Measurements from ENCODE around the gene SMPX. TPM values are rescaled to one million over a fixed set of nuclear protein-coding genes. Genes with fewer than 3 reads are reported as not detected.

The SMPX gene
- total RNA-seq, 1 experiment from 2014 or later, result not detected

DNA sequence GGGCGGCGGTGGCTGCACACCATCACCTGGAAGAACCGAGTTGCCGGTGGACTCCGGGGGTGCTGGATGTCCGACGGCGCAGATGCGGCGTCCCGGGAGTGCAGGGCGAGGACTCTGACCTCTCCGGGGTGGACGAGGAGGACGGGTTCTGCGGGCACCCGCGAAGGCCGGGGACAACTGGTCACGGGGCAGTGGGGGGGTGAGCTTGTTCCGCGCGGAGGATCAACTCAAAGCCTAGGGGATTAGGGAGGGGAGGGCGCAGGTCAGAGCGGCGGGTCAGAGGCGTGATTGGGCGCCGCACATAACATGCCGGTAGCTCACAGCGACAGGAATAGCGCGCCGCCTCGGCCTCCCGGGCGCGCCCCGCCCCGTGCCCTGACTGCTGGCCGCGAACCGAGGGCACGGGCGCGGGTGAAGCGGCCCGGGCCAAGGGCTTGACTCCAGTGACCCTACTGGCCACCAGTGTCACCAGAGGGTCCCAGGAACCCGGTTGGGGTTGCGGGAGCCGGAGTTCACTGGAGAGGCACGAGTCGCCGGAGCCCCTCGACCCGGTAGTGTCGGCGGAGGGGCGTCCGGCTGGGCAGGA, 99.7 kb downstream of the SMPX start, which contains the start of gene KLHL34:
Gene KLHL34 (minus strand): TSS at position 179 of the 586 bp plus-strand sequence. CDS start 542 bp downstream, outside the sequence.
- DNase-seq, result no peak
- ChIA-PET CTCF (no interaction called here), POLR2A (ENCODE audit: unreplicated experiment) (interaction anchor here (0.6 kb wide), 1 partner anchor 58 kb away, joined by 4 read pairs; no protein-coding TSS in a partner anchor)
- H3K4me1 ChIP-seq (replicated peaks; ENCODE audit: insufficient read depth), result peaks cover 19% of the 10 kb centered on the region
- no peaks in the 10 kb centered on the region for H3K9me2 ChIP-seq (ENCODE audit: insufficient read depth)
- no peak within 1 kb of the TSS for H3K4me2 ChIP-seq
- H3K27me3 ChIP-seq (ENCODE audit: insufficient read depth, low read depth), result no peaks in the 10 kb centered on the region
- H4K20me1 ChIP-seq (ENCODE audit: insufficient read depth), result no peaks in the 10 kb centered on the region
- peaks cover 13% of the 10 kb centered on the region; the same call in 1 of the 2 replicates for H3F3A ChIP-seq (ENCODE audit: insufficient read depth, low read depth)
- TF ChIP-seq EZH2 (IDR thresholded peaks at IDR 0.05; ENCODE audit: low read depth) (no peak), CTCF (conservative IDR thresholded peaks at IDR 0.05) (no peak)
- H3K9me3 ChIP-seq (ENCODE audit: insufficient read depth, low read depth), result no peaks in the 10 kb centered on the region
- intact Hi-C loops (cut with micrococcal nuclease; ENCODE audit: unreplicated experiment), result no loop called here
- no peak within 1 kb of the TSS for H2AFZ ChIP-seq
- BruUV-seq (replicated peaks), result no TSS peak
- H3K79me2 ChIP-seq (ENCODE audit: low read depth), result no peaks in the 10 kb centered on the region
- no peak within 1 kb of the TSS for H3K27ac ChIP-seq
- H3K36me3 ChIP-seq (ENCODE audit: low read depth), result no peaks in the 10 kb centered on the region
- H3K4me3 ChIP-seq, result no peak within 1 kb of the TSS

- Histone ChIP-seq H3K27ac (no peak overlapping the region), H3K36me3 (ENCODE audit: low read depth) (no peaks in the 10 kb centered on the region), H4K20me1 (ENCODE audit: insufficient read depth) (no peaks in the 10 kb centered on the region), H3K4me1 (replicated peaks; ENCODE audit: insufficient read depth) (peaks cover 19% of the 10 kb centered on the region), H3K27me3 (ENCODE audit: insufficient read depth, low read depth) (no peaks in the 10 kb centered on the region), H3K4me2 (no peak overlapping the region), H3K9me2 (ENCODE audit: insufficient read depth) (no peaks in the 10 kb centered on the region), H3K4me3 (no peak overlapping the region), H3K79me2 (ENCODE audit: low read depth) (no peaks in the 10 kb centered on the region), H2AFZ (no peak overlapping the region), H3F3A (ENCODE audit: insufficient read depth, low read depth) (peaks cover 13% of the 10 kb centered on the region; the same call in 1 of the 2 replicates), H3K9me3 (ENCODE audit: insufficient read depth, low read depth) (no peaks in the 10 kb centered on the region)
- no TSS peak for BruUV-seq (replicated peaks)
- ChIA-PET POLR2A (ENCODE audit: unreplicated experiment) (interaction anchor here (0.6 kb wide), 1 partner anchor 58 kb away, joined by 4 read pairs; no protein-coding TSS in a partner anchor), CTCF (no interaction called here)
- TF ChIP-seq EZH2 (IDR thresholded peaks at IDR 0.05; ENCODE audit: low read depth) (no peak), CTCF (conservative IDR thresholded peaks at IDR 0.05) (no peak)
- intact Hi-C loops (cut with micrococcal nuclease; ENCODE audit: unreplicated experiment), result no loop called here
- no peak for DNase-seq
Observed at GRCh38 chrX:21657318-21658151, 100.4 kb downstream of the SMPX start.

DNA sequence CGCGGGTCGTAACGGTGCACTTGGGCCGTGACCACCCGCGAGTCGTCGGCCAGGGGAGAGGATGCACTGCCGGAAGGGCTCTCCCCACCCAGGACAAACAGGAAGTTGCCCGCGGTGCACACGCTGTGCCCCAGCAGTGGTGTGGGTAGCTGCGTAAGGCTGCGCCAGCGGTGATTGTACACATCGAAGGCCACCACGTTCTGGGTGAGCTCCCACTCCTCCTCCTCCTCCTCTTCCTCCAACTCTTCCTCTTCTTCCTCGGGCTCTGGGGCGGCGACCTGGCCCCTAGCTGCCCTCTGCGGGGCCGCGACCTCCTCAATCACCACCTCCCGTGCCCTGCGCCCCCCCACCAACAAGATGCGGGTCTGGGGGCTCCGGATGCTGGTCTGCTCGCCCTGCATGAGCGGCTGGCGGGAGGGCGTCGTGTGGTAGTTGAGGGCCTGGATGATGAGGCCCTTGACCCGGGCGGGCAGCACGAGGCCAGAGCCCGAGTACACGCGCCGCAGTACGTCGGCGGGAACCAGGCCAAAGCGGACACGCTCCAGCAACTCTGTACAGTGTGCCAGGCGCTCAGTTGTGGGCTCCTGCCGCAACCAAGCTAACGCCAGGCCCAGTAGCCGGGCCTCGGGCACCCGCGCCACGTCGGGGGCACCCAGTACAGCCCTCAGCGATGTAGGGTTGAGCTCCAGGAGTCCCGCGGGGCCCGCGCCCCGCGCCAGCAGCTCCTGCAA, 101.2 kb downstream of the SMPX start:
- Histone ChIP-seq H3K27ac (no peak overlapping the region), H2AFZ (no peak overlapping the region), H3F3A (ENCODE audit: insufficient read depth, low read depth) (peaks cover 8% of the 10 kb centered on the region; the same call in 1 of the 2 replicates), H3K36me3 (ENCODE audit: low read depth) (no peaks in the 10 kb centered on the region), H4K20me1 (ENCODE audit: insufficient read depth) (no peaks in the 10 kb centered on the region), H3K4me2 (no peak overlapping the region), H3K4me3 (no peak overlapping the region), H3K4me1 (replicated peaks; ENCODE audit: insufficient read depth) (peaks cover 14% of the 10 kb centered on the region), H3K79me2 (ENCODE audit: low read depth) (no peaks in the 10 kb centered on the region), H3K27me3 (ENCODE audit: insufficient read depth, low read depth) (no peaks in the 10 kb centered on the region), H3K9me3 (ENCODE audit: insufficient read depth, low read depth) (no peaks in the 10 kb centered on the region), H3K9me2 (ENCODE audit: insufficient read depth) (no peaks in the 10 kb centered on the region)
- no peak for DNase-seq
- TF ChIP-seq CTCF (conservative IDR thresholded peaks at IDR 0.05), result no peak
- no peak for TF ChIP-seq EZH2 (IDR thresholded peaks at IDR 0.05; ENCODE audit: low read depth)
- intact Hi-C loops (cut with micrococcal nuclease; ENCODE audit: unreplicated experiment), result no loop called here
- POLR2A ChIA-PET (ENCODE audit: unreplicated experiment), result no interaction called here
- no TSS peak for BruUV-seq (replicated peaks)
- CTCF ChIA-PET, result no interaction called here
